ENCODE results near the gene MMD2.

GRCh38 chr7:4882169-4883032, 76.6 kb downstream of the MMD2 start:
- no peak for TF ChIP-seq CTCF (conservative IDR thresholded peaks at IDR 0.05; ENCODE audit: low read depth in 2 of 2)
- TF ChIP-seq ZNF462 (CRISPR knock-in tag; IDR thresholded peaks at IDR 0.05) = no peak
- TF ChIP-seq EZH2phosphoT487 (IDR thresholded peaks at IDR 0.05; ENCODE audit: unreplicated experiment) = no peak
- no peak for TF ChIP-seq POLR2AphosphoS5 (IDR thresholded peaks at IDR 0.05; ENCODE audit: low read depth)
- no peak for TF ChIP-seq REST (IDR thresholded peaks at IDR 0.05; ENCODE audit: unreplicated experiment)
- TF ChIP-seq EZH2 (IDR thresholded peaks at IDR 0.05; ENCODE audit: low read depth, unreplicated experiment) = no peak
- TF ChIP-seq NANOG (IDR thresholded peaks at IDR 0.05; ENCODE audit: borderline replicate concordance) = no peak

All from GM23338 (cell line).